ENCODE results near the gene FRS2. TPM values are rescaled to one million over a fixed set of nuclear protein-coding genes. Genes with fewer than 3 reads are reported as not detected.

Gene FRS2
- total RNA-seq, 4 donors from 2014 or later: 36.5 to 60.3 (median 43.8) TPM

GRCh38 chr12:69579029-69579428 is 108.8 kb downstream of the FRS2 start:
- 77% methylated on average over 4 of the region's 4 CpGs for WGBS
- H3K27me3 ChIP-seq: no peaks in the 10 kb centered on the region
- no peak for DNase-seq (ENCODE audit: extremely low spot score)
- no peak overlapping the region for H3K27ac ChIP-seq (replicated peaks in 1 of 4)
- H3K4me1 ChIP-seq: no peaks in the 10 kb centered on the region
- no peaks in the 10 kb centered on the region for H3K9me3 ChIP-seq
- no peak overlapping the region for H3K4me3 ChIP-seq
- TF ChIP-seq POLR2A (IDR thresholded peaks at IDR 0.05; ENCODE audit: low read depth) (no peak), POLR2AphosphoS5 (IDR thresholded peaks at IDR 0.05) (no peak), CTCF (IDR thresholded peaks at IDR 0.05) (no peak), EP300 (IDR thresholded peaks at IDR 0.05) (no peak)
- intact Hi-C loops (cut with DNase I): no loop called here
- peaks cover 14 to 21% (median 16%) of the 10 kb centered on the region in 4 donors for H3K36me3 ChIP-seq

GRCh38 chr12:69580074-69580473 is 109.9 kb downstream of the FRS2 start:
- Histone ChIP-seq H3K9me3 (no peaks in the 10 kb centered on the region), H3K36me3 (peaks cover 5 to 11% (median 6%) of the 10 kb centered on the region in 4 donors), H3K4me3 (no peak overlapping the region), H3K27me3 (no peaks in the 10 kb centered on the region), H3K4me1 (peaks cover 0 to 6% (median 2%) of the 10 kb centered on the region in 4 donors), H3K27ac (replicated peaks in 1 of 4) (no peak overlapping the region)
- intact Hi-C loops (cut with DNase I): loop anchor here (5.0 to 10.0 kb wide), 2 partner anchors 155 to 223 kb away; partner anchors contain the start of genes RAB3IP and YEATS4
- WGBS: 97% methylated on average over 1 of the region's 1 CpG
- no peak for DNase-seq (ENCODE audit: extremely low spot score)
- TF ChIP-seq EP300 (IDR thresholded peaks at IDR 0.05): no peak
- no peak for TF ChIP-seq CTCF (IDR thresholded peaks at IDR 0.05)
- TF ChIP-seq POLR2AphosphoS5 (IDR thresholded peaks at IDR 0.05): no peak
- no peak for TF ChIP-seq POLR2A (IDR thresholded peaks at IDR 0.05; ENCODE audit: low read depth)

- Histone ChIP-seq H3K4me1 (peaks cover 9 to 17% (median 13%) of the 10 kb centered on the region in 4 donors), H3K27ac (replicated peaks in 1 of 4) (no peak overlapping the region), H3K9me3 (no peaks in the 10 kb centered on the region), H3K4me3 (no peak overlapping the region), H3K27me3 (no peaks in the 10 kb centered on the region), H3K36me3 (peaks cover 11 to 20% (median 15%) of the 10 kb centered on the region in 4 donors)
- intact Hi-C loops (cut with DNase I): loop anchor here (5.0 to 10.0 kb wide), 2 partner anchors 152 to 226 kb away; partner anchors contain the start of genes RAB3IP and YEATS4
- no peak for DNase-seq (ENCODE audit: extremely low spot score)
- no peak for TF ChIP-seq CTCF (IDR thresholded peaks at IDR 0.05)
These were observed 113.0 kb downstream of the FRS2 start for GRCh38 chr12:69583203-69583602.

- intact Hi-C loops (cut with DNase I): loop anchor here (10.0 kb wide), 1 partner anchor 149 kb away; the partner anchor contains the start of gene RAB3IP
- Histone ChIP-seq H3K27ac (replicated peaks in 1 of 4) (peak within 1 kb of the TSS; percentile 85 to 93 (median 90)), H3K4me3 (peak within 1 kb of the TSS; percentile 82 to 99 (median 92)), H3K9me3 (no peaks in the 10 kb centered on the region), H3K36me3 (peaks cover 30 to 42% (median 36%) of the 10 kb centered on the region in 4 donors), H3K4me1 (peaks cover 9 to 17% (median 13%) of the 10 kb centered on the region in 4 donors), H3K27me3 (no peaks in the 10 kb centered on the region)
- TF ChIP-seq POLR2AphosphoS5 (IDR thresholded peaks at IDR 0.05) (peak; percentile 89 to 95), POLR2A (IDR thresholded peaks at IDR 0.05; ENCODE audit: low read depth) (peak; percentile 71), EP300 (IDR thresholded peaks at IDR 0.05) (no peak), CTCF (IDR thresholded peaks at IDR 0.05) (peak; percentile 8 to 44 (median 20))
- peak; percentile 98 for DNase-seq (ENCODE audit: extremely low spot score)
- WGBS: 0% methylated on average over 49 of the region's 63 CpGs
These were observed 115.2 kb downstream of the FRS2 start, which contains the start of gene CCT2 for GRCh38 chr12:69585189-69586062. TSS of gene CCT2 (plus strand) at chr12:69585459. CDS start at chr12:69585522, 63 bp downstream.
